Measurements from ENCODE around the gene IFNGR1. TPM values are rescaled to one million over a fixed set of nuclear protein-coding genes. Genes with fewer than 3 reads are reported as not detected.
"Not testable (repeated sequence)": the region's sequence is repeated elsewhere in the genome, so short reads cannot be mapped to it uniquely, and the experiment has no call there.

Gene IFNGR1
- 66.3 TPM for polyA plus RNA-seq (ENCODE audit: insufficient read length)
- long read RNA-seq, donor 1, transcript IFNGR1-201 (7 exons, 2,139 nt): major isoform, 22 of 22 reads
- long read RNA-seq, donor 1, partial matches to known transcripts: 0 of 22 reads
- long read RNA-seq, donor 1, other reads (novel, unspliced or antisense): 0 of 22 reads
- long read RNA-seq, donor 2, transcript IFNGR1-201 (7 exons, 2,139 nt): major isoform, 14 of 15 reads
- long read RNA-seq, donor 2, partial matches to known transcripts: 0 of 15 reads
- long read RNA-seq, donor 2, other reads (novel, unspliced or antisense): 0 of 15 reads
- long read RNA-seq, donor 3, transcript IFNGR1-201 (7 exons, 2,139 nt): major isoform, 8 of 8 reads
- long read RNA-seq, donor 3, partial matches to known transcripts: 0 of 8 reads
- long read RNA-seq, donor 3, other reads (novel, unspliced or antisense): 0 of 8 reads
- long read RNA-seq, donor 4: 0 reads
- long read RNA-seq, donor 5, transcript IFNGR1-201 (7 exons, 2,139 nt): major isoform, 29 of 31 reads
- long read RNA-seq, donor 5, partial matches to known transcripts: 0 of 31 reads
- long read RNA-seq, donor 5, other reads (novel, unspliced or antisense): 0 of 31 reads
- long read RNA-seq, donor 6, transcript IFNGR1-201 (7 exons, 2,139 nt): major isoform, 21 of 21 reads
- long read RNA-seq, donor 6, partial matches to known transcripts: 0 of 21 reads
- long read RNA-seq, donor 6, other reads (novel, unspliced or antisense): 0 of 21 reads
- long read RNA-seq, donor 7, transcript IFNGR1-201 (7 exons, 2,139 nt): major isoform, 32 of 93 reads
- long read RNA-seq, donor 7, partial matches to known transcripts: 59 of 93 reads
- long read RNA-seq, donor 7, other reads (novel, unspliced or antisense): 0 of 93 reads
- long read RNA-seq, donor 8, transcript IFNGR1-201 (7 exons, 2,139 nt): major isoform, 13 of 14 reads
- long read RNA-seq, donor 8, partial matches to known transcripts: 0 of 14 reads
- long read RNA-seq, donor 8, other reads (novel, unspliced or antisense): 0 of 14 reads

DNA sequence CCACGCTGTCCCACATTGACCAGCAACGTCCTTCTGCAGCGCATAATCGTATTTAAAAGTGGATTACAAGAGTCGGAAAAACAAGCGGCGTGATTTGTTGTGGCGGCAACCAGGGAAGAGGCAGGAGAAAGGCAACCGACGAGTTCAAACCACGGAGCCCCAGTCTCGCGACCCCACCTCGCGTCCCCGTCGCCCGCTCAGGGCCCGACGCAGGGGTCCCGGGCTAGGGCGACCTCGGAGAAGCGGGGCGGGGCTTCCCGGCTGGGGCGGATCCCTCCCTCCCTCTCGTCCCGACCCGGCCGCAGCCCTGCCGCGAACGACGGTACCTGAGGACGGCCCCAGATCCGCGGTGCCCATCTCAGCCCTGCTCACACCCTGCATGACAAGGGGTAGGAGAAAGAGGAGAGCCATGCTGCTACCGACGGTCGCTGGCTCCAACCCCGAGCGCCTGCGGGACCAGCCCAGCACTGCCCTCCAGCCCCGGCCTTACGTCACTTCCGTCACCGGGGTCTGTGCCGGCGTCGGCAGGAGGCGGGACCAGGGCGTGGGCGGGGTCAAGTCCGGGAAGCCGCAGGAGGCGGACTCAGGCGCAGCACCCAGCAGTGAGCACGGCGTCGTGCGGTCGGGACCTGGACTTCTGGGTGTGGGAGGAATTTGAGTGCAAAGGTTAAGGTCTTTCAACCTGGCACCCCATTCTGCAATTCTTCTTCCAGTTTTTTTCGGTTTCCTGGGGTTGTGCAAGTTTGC lies at the start of gene IFNGR1:
Gene IFNGR1, minus strand, starts transcription at position 469 of the 747 bp plus-strand sequence. Its CDS starts 58 bp downstream, at position 411.
- peak; percentile 93 for DNase-seq

GRCh38 chr6:137268911-137269310 lies 49.7 kb upstream of the IFNGR1 start:
- DNase-seq: no peak

DNA sequence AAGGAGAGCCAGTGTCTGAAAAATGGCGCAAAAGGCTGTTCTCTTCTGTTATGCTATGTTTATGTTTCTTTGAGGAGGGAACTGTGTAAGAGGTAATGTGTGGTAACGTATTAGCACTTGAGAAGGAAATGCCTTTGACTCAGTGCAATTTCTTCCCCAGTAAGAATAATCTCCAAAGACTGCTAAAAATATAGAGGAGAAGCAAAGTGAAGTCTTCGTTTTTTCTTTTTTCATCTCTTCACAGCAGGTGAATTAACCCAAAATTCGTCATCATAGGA lies 47.1 kb upstream of the IFNGR1 start:
- no peak for DNase-seq

- DNase-seq: no peak
Observed at GRCh38 chr6:137265561-137266308, 46.5 kb upstream of the IFNGR1 start.

DNA sequence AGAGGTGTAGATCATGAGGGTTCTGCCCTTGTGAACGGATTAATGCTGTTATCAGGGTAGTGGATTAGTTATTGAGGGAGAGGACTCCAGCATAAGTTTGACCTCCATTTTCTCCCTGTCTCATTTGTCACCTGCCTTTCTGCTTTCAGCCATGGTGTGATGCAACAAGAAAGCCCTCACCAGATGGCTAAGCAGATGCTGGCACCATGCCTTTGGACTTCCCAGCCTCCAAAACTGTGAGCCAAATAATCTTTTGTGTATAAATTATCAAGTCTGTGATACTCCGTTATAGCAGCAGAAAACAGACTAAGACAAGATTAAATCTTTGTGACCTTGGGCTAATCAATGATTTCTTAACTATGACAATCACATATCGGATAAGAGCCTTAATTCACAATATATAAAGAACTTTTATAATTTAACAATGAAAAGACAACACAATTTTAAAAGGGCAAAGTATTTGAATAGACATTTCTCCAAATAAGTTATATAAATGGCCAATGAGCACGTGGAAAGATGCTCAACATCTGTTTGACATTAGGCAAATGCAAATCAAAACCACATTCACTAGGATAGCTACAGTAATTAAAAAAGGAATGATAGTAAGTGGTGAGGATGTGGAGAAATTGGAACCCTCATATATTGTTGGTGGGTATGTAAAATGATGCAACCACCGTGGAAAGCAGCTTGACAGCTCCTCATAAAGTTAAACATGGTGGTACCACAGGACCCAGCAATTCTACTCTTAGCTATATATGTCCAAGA lies 45.3 kb upstream of the IFNGR1 start:
- no peak for DNase-seq

DNA sequence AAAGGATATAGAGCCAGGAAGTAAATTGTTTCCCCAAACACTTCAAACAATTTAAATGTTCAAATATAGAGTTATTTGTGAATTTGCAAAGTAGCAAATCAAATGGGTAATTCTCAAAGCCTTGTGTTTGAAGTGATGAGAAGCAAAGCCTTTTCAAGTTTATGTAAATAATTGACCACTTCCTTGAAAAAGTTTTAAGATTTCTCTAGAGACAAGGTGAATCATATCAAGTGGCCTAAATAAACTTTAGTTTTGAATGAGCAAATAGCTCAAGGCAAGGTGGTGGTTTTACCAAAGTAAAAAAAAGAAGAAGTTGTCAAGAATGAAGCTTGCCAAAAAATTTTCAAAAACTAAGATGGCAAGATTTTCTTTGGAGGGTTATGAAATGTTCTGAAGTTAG lies 42.6 kb upstream of the IFNGR1 start:
- DNase-seq: no peak

- DNase-seq: peak; percentile 37
Observed at GRCh38 chr6:137261361-137261760, 42.2 kb upstream of the IFNGR1 start.

DNA sequence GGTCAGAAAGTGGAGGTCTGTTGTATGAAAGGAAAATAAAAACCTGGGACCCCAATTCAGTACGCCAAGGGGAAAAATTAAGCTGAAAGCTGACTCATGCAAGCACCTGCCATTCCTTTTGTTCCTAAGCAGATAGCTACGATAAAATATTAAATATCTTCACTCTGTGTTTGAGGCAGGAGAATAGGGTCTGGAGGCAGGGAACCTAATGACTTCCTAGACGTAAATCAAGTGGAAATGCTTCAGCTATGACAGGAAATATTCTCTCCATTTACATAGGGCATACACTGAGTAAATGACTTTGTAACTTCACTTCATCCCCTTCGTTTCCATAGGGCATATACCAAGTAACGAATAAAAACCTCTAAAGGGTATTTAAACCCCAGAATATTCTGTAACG lies 41.0 kb upstream of the IFNGR1 start:
- DNase-seq: no peak

DNA sequence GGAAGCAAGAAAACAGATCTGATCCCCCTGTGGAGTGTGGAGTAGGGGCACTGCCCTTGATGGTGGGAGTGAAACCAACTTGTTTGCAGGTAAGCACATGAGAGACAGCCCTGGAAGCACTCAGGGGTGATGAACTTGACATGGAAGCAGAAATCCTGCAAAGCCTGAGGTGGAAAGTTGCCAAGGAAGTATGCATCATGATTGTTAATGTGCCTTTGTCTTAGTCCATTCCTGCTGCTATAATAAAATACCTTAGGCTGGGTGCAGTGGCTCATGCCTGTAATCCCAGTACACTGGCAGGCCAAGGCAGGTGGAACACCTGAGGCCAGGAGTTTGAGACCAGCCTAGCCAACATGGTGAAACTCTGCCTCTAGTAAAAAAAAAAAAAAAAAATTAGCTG lies 40.2 kb upstream of the IFNGR1 start:
- DNase-seq: no peak

GRCh38 chr6:137258170-137258569 lies 39.0 kb upstream of the IFNGR1 start:
- no peak for DNase-seq

GRCh38 chr6:137256350-137257103 lies 37.3 kb upstream of the IFNGR1 start:
- no peak for DNase-seq

- DNase-seq: no peak
Observed at GRCh38 chr6:137254966-137255365, 35.8 kb upstream of the IFNGR1 start.

- DNase-seq: not testable (repeated sequence)
Observed at GRCh38 chr6:137254430-137254829, 35.2 kb upstream of the IFNGR1 start.

- no peak for DNase-seq
Observed at GRCh38 chr6:137248702-137249101, 29.5 kb upstream of the IFNGR1 start.

- DNase-seq: no peak
Observed at GRCh38 chr6:137247724-137248123, 28.5 kb upstream of the IFNGR1 start.

GRCh38 chr6:137246791-137247202 lies 27.6 kb upstream of the IFNGR1 start:
- no peak for DNase-seq

DNA sequence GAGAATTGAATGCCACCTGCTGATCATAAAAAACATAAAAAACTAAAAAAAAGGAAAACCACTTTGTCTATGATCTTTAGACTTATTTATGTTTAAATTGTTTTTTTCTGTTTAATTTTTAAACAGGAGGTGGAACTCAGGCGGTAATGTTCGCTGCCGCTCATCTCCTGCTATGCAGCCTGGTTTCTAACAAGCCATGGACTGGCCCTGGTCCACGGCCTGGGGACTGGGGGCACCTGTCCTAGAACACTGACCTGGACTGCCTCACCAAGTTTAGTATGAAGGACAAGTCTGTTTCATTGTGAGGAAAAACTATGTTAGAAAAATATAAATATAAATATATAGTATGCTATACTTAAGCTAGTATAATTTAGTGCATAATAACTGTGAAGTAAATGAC lies 27.0 kb upstream of the IFNGR1 start:
- DNase-seq: no peak

DNA sequence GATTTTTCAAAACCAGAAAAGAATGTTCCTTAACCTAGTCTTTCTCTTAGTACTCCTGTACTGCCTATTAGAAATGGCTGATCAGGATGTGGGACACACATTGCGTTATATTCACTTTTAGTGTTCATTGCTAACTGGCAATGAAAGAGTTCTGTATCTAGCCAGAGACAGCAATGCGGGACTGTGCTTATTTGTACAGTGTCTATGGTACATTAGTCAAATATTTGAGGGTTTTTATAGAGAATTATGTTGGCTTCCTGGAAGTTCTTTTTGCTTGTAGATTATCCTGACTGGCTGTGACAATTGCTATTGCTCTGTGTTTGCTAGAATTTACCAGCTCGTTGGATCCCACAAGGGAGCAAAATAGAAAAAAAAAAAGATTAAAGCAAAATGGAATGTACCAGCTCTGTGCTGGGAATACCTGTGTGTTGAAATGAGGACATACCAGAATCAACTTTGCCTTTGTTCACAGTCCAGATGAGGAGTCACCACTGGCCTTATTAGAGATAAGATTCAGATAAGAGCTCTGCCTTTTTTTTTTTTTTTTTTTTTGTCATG lies 22.4 kb upstream of the IFNGR1 start:
- DNase-seq: no peak

- DNase-seq: no peak
Observed at GRCh38 chr6:137240168-137240567, 21.0 kb upstream of the IFNGR1 start.
